Mucosa of stomach (tissue), 1 donor: ENCODE data around the gene RNU1-3.
"Not testable (repeated sequence)": the region's sequence is repeated elsewhere in the genome, so short reads cannot be mapped to it uniquely, and the experiment has no call there.

Experiments used
- H3K27me3 ChIP-seq: one replicate; pipeline ENCODE4 v1.7.0; 2013; ENCODE audit warnings: mild to moderate bottlenecking, low read length; ENCODE audit not compliant: control insufficient read depth, insufficient read depth
- H3K36me3 ChIP-seq: one replicate; pipeline ENCODE4 v1.7.0; 2013; ENCODE audit warnings: low read length; ENCODE audit not compliant: control insufficient read depth, insufficient read depth
- H3K4me1 ChIP-seq: one replicate; pipeline ENCODE4 v1.7.0; 2013; ENCODE audit warnings: mild to moderate bottlenecking, low read length; ENCODE audit not compliant: control insufficient read depth, insufficient read depth
- H3K4me3 ChIP-seq: one replicate; pipeline ENCODE4 v1.7.0; 2013; ENCODE audit warnings: low read length
- H3K9ac ChIP-seq: one replicate; pipeline ENCODE4 v1.7.0; 2013; ENCODE audit warnings: mild to moderate bottlenecking, low read length, moderate library complexity
- H3K9me3 ChIP-seq: one replicate; pipeline ENCODE4 v1.7.0; 2013; ENCODE audit warnings: mild to moderate bottlenecking, low read length, moderate library complexity; ENCODE audit not compliant: control insufficient read depth
- donor health status: Pancreatic carcinoma.

The RNU1-3 gene

DNA sequence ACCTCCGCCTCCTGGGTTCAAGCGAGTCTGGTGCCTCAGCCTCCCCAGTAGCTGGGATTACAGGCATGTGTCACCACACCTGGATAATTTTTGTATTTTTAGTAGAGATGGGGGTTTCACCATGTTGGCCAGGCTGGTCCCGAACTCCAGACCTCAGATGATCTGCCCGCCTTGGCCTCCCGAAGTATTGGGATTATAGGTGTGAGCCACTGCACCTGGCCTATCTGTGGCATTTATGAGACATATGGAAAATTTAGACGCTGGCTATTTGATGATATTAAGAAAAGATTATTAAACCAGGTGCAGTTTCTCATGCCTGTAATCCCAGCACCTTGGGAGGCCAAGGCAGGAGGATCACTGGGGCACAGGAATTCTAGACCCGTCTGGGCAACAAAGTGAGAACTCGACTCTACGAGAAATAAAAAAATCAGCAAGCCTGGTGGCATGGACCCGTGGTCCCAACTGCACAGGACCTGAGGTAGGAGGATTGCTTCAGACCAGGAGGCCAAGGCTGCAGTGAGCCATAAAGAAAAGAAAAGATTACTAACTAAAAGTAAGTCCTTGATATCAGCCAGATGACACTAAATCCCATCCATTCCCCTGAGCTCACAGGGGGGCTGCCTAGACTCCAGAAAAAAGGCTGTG is 30.1 kb downstream of the RNU1-3 start:
- H3K4me1 ChIP-seq, H3K9ac ChIP-seq, H3K36me3 ChIP-seq, H3K27me3 ChIP-seq, H3K9me3 ChIP-seq, H3K4me3 ChIP-seq: not testable (repeated sequence)

DNA sequence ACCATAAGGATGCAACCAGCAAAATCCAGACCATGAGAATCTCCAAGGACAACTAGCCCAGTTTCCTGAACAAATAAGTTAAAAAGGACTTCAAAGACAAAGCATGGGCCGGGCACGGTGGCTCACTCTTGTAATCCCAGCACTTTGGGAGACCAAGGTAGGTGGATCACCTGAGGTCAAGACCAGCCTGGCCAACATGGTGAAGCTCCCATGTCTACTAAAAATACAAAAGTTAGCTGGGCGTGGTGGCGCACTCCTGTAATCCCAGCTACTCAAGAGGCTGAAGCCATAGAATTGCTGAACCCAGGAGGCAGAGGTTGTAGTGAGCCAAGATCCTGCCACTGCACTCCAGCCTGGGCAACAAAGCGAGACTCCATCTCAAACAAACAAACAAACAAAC is 30.8 kb downstream of the RNU1-3 start:
- H3K36me3 ChIP-seq = peaks cover 17% of the 10 kb centered on the region
- not testable (repeated sequence) for H3K9ac ChIP-seq, H3K4me1 ChIP-seq, H3K27me3 ChIP-seq, H3K4me3 ChIP-seq, H3K9me3 ChIP-seq

DNA sequence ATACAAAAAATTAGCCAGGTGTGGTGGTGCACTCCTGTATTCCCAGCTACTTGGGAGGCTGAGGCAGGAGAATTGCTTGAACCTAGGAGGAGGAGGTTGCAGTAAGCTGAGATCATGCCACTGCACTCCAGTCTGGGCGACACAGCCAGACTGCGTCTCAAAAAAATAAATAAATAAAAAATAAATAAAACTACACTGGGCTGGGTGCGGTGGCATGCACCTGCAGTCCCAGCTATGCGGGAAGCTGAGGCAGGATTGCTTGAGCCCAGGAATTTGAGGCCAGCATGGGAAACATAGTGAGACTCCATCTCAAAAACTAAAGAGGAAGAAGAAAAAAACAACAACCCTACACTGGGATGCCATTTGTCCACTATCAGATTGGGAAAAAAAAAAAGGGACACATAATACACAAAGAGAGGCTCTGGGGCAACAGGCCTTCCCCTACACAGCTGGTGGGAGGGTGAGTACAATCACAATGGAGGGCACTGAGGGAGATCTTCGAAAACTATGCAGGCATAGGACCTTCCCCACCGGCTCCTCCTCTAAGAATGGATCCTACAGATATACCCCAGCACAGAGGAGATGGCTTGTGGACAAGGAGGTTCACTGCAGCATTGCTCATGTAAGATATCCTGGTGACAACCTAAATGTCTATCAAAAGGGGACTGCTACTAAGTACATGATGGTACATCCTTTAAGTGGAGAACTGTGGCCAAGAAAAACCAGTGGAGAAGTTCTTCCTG is 33.0 kb downstream of the RNU1-3 start:
- not testable (repeated sequence) for H3K27me3 ChIP-seq, H3K4me1 ChIP-seq, H3K9ac ChIP-seq, H3K4me3 ChIP-seq, H3K9me3 ChIP-seq
- peaks cover 26% of the 10 kb centered on the region for H3K36me3 ChIP-seq

DNA sequence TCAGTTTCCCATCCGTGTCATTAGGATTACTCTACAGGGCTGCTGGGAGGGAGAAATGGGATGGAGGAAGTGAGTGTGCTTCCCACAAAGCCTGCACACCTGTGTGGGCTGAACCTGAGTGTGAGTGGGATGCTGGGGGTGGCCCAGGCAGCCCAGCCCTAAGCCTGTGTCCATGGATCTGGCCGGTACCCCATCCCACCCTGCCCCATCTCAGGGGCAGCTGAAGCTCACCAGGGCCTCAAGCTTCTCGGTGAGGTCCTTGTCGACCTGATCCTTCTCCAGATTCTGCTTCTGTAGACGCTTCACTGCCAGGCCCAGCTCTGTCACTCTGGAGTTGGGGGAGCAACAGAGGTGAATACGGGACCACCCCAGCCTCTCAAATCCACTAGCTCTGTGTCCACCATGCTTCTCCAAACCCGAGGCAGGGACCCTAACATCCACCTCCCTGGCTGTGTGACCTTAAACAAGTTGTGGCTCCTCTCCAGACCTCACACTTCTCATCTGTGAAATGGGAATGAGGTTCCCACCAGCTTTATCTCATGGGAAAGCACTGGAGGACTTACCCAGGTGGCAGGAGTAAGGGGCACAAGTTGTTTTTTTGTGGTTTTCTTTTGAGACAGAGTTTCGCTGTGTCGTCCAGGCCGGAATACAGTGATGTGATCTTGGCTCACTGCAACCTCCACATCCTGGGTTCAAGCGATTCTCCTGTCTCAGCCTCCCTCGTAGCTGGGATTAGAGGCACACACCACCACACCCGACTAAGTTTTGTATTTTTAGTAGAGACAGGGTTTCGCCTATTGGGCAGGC is 34.5 kb downstream of the RNU1-3 start:
- peaks cover 26% of the 10 kb centered on the region for H3K36me3 ChIP-seq
- not testable (repeated sequence) for H3K9ac ChIP-seq, H3K4me1 ChIP-seq, H3K4me3 ChIP-seq, H3K27me3 ChIP-seq, H3K9me3 ChIP-seq

DNA sequence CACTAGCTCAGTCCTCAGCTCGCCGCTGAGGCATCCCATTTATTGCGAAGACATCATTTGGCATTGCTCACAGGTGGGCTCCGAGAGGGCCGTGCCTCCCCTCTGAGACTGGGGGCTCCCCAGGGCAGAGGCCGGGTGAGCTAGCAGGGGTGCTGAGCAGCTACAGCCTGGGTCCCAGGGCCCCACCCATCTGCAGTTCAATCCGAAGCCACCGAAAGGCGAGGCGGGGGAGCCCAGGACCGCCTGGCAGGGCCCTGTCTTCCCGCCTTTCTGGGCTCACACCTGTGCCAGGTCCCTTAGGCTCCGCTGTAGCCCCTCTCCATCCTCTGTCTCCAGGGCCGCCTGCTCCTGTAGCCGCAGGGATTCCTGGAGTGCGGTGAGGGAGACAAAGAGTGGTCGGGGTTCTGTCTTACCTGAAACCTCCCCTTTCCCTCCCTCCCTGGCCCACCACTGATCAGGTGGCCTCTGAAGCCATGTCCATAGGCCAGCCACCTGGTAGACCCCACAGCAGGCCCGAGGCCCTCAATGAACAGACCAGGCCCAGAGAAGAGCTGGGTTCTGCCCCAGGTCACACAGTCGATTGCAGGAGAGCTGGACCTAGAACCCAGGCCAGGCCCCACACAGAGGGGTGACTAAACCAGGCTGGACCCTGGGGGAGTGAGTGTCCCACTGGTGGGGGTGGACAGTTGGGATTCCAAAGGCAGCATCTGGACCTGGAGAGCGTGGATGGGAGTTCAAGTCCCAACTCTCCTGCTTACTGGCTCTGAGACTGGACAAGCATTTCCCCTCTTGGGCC is 35.3 kb downstream of the RNU1-3 start:
- Histone ChIP-seq H3K9ac (no peak overlapping the region), H3K36me3 (peaks cover 26% of the 10 kb centered on the region)

DNA sequence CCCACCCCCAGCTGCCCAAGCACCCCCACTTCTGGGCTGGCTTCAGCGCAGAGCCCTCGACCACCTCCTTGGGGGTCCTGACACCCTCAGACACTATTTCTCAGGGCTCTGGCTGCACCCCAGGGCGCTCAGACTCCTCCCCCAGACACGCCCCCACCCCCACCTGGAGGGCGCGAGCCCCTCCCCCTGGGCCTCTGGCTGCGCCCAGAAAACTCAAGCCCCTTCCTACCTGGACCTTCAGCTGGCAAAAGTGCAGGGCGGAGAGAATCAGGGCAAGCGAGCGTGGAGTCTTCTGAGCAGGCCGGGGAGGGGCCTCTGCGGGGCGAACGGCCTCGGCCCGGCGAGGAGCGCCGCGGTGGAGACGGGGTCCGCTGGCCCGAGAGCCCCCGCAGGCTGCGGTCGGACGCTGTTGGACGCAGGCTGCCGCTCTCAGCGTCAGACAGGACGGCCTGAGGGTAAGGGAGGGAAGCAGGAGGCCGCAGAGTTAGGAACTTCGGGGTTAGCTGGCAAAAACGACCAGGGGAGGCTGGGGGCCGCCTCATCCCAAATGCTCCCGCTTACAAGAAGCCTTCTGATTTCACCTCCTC is 36.0 kb downstream of the RNU1-3 start:
- H3K36me3 ChIP-seq = peaks cover 32% of the 10 kb centered on the region
- no peaks in the 10 kb centered on the region for H3K9me3 ChIP-seq
- H3K4me3 ChIP-seq = no peak overlapping the region
- no peaks in the 10 kb centered on the region for H3K4me1 ChIP-seq
- no peaks in the 10 kb centered on the region for H3K27me3 ChIP-seq
- no peak overlapping the region for H3K9ac ChIP-seq

More for the DNA sequence above, 35.3 kb downstream of the RNU1-3 start:
- Histone ChIP-seq H3K4me1 (no peaks in the 10 kb centered on the region), H3K27me3 (no peaks in the 10 kb centered on the region), H3K4me3 (no peak overlapping the region), H3K9me3 (no peaks in the 10 kb centered on the region)

DNA sequence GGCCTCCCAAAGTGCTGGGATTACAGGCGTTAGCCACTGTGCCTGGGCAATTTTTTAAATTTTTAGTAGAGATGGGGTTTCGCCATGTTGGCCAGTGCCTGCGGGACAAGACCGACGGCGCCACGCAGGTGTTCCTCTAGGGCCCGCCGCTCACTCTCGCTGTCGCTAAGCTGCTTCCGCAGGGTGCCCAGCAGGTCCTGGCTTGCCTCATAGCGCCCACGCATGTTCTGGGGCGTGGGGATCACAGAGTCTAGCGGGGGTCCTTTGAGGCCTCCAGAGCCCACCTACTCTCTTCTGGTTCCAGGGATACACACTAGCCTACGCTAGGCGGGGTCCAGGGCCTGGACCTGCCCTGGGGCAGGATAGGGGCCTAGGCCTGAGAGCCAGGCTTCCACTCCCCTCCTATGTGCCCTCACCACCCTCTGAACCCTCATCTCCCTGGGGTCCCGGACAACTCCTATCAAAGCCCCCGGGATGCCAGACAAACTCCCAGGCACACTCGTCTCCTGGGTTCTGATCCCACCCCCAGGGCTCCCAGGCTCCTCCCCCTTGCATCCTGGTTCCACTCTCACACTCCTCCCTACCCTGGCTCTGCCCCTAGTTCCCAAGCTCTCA is 36.7 kb downstream of the RNU1-3 start:
- not testable (repeated sequence) for H3K4me1 ChIP-seq, H3K9me3 ChIP-seq, H3K9ac ChIP-seq, H3K27me3 ChIP-seq, H3K4me3 ChIP-seq
- H3K36me3 ChIP-seq = peaks cover 36% of the 10 kb centered on the region

DNA sequence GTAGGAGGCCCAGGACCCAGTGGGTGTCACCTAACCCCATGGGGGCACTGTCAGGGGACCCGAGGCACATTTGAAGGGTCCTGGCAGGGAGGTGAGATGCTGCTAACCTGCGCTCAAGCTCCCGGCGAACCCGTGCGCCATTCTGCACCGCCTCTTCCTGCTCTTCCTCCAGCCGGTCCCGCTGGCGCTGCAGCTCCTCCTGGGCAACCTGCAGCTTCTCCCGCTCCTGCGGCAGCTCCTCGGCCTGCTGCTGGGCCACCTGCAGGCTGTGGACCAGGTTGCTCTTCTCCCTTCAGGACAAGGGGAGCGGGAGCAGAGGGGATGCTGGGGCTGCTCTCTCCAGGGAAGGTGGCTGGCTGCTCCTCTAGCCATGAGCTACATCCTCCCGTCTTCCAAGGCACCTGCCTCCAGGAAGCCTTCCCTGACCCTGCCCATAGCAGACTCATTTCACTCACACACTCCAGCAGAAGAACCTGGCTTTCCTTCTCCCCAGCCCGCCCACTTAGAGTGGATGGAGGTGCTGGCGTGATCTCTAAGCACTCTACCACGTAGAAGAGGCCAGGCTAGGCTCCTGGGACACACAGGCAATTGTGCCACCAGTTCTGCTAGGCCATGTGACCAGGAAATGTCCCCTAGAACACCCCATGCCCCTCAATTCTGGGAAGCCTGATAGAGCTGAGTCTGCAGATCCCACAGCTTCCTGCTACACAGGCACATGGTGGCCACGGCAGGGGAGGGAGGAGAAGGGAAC is 38.2 kb downstream of the RNU1-3 start:
- Histone ChIP-seq H3K36me3 (peaks cover 36% of the 10 kb centered on the region), H3K4me3 (no peak overlapping the region), H3K9ac (no peak overlapping the region)

DNA sequence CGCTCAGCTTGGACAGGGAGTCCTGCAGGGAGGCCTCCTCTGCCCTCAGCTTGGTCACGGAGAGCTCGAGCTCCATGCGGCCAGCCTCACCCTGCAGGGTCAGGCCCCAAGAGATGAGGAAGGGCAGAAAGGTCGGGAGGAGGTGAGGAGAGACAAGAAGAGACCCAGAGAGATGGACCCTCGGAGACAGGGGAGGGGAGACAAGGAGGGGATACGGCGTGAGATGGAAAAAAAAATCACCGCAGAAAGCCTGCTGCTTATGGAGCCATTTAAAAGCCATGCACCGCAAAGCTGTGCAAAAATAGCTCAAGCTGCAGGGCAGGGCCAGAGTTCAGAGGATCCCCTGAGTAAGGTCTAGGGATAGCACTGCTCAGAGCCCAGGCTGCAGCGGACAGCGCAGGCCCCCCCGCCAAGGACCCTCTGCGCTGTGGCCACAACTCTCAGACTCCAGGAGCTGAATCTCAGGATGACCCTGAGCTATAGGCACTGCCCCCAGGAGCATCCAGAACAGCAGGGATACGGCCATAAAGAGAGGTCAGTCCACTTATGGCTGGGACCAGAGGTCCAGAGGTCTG is 40.3 kb downstream of the RNU1-3 start:
- Histone ChIP-seq H3K4me1 (peaks cover 19% of the 10 kb centered on the region), H3K36me3 (peaks cover 25% of the 10 kb centered on the region)
- not testable (repeated sequence) for H3K4me3 ChIP-seq, H3K9ac ChIP-seq, H3K9me3 ChIP-seq, H3K27me3 ChIP-seq

More for the DNA sequence above, 38.2 kb downstream of the RNU1-3 start:
- Histone ChIP-seq H3K27me3 (no peaks in the 10 kb centered on the region), H3K4me1 (peaks cover 14% of the 10 kb centered on the region), H3K9me3 (no peaks in the 10 kb centered on the region)

DNA sequence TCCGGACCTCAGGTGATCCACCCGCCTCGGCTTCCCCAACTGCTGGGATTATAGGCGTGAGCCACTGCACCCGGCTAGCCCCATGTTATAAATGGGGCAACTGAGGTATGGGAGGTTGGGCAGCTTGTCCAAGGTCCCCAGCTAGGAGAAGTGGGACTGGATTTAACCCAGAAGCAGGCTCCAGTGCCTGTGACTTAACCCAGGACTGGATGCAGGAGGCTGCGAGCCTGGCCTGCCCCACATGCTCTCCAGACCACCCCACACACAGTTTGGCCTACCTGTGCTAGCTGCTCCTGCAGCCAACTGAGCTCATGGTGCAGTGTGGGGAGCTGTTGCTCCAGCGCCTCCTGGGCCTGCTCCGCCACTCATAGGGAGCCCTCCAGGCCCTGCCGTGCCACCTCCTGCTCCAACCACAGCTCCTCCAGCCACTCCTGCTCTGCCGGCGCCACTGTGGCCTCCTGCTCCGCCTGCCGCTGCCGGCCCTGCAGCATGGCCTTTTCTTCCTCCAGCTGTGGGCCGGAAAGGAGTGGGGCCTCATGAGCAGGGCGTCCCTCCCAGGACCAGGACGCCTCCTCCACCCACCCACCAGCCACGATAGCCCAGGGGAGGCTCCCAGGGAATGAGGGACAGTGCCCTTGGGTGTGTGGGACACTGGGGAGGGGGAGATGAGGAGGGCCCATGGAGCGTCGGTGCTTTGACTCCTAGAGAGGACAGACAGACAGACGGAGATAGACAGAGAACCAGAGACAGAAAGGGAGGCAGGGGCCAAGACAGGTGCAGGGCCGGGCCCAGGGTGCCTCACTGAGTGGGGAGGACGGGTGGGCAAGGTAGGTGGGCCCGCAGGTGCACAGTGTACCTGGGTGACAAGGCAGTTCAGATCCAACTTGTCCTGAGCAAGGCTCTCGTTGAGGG is 41.0 kb downstream of the RNU1-3 start:
- Histone ChIP-seq H3K27me3 (no peaks in the 10 kb centered on the region), H3K9ac (no peak overlapping the region), H3K36me3 (peaks cover 18% of the 10 kb centered on the region), H3K4me3 (no peak overlapping the region), H3K9me3 (no peaks in the 10 kb centered on the region), H3K4me1 (peaks cover 19% of the 10 kb centered on the region)
